Activated CD4-positive, alpha-beta T cell treated with anti-CD3 and anti-CD28 coated beads, Interleukin-2, amount 10 ng/mL, durations not matched to agents 7 days and 5 days (primary cell): Measurements from ENCODE around the gene RNF152. TPM values are rescaled to one million over a fixed set of nuclear protein-coding genes. Genes with fewer than 3 reads are reported as not detected.

ENCODE experiments used
- CTCF ChIA-PET: fragments of 350-600 bp; sonication (Branson Sonifier 250); formaldehyde crosslinking; loops from one replicate; lab custom pipeline; 2021; ENCODE audit warnings: antibody characterized with exemption; lab: Charles Lee
- POLR2A ChIA-PET: fragments of 350-600 bp; sonication (Branson Sonifier 250); formaldehyde crosslinking; loops from one replicate; lab custom pipeline; 2021; ENCODE audit warnings: antibody characterized with exemption; lab: Charles Lee
- DNase-seq: peaks from one replicate; pipeline ENCODE4 v3.0.0-alpha.2; 2020
- H3K27ac Mint-ChIP-seq: one replicate; pipeline ENCODE4 v1.8.0; 2021; ENCODE audit warnings: mild to moderate bottlenecking, moderate library complexity, mixed read lengths
- H3K27me3 Mint-ChIP-seq: one replicate; pipeline ENCODE4 v1.8.0; 2021; ENCODE audit warnings: mixed read lengths
- H3K36me3 Mint-ChIP-seq: one replicate; pipeline ENCODE4 v1.8.0; 2021; ENCODE audit warnings: low read depth, mixed read lengths
- H3K4me1 Mint-ChIP-seq: one replicate; pipeline ENCODE4 v1.8.0; 2021; ENCODE audit warnings: mixed read lengths
- H3K4me3 Mint-ChIP-seq: one replicate; pipeline ENCODE4 v1.8.0; 2021; ENCODE audit warnings: mild to moderate bottlenecking, moderate library complexity, mixed read lengths
- H3K9me3 Mint-ChIP-seq: one replicate; pipeline ENCODE4 v1.8.0; 2021; ENCODE audit warnings: mixed read lengths
- total RNA-seq, 2 experiments: library from RNA; stranded (reverse); gene quantifications; one replicate each; pipeline ENCODE4 v1.2.3, GENCODE V29; 2021

The RNF152 gene
- total RNA-seq, 2 experiments from 2014 or later: 0.17 to 0.50 TPM

- CTCF ChIA-PET: no interaction called here
- Mint-ChIP-seq H3K4me1 (no peaks in the 10 kb centered on the region), H3K4me3 (no peak overlapping the region), H3K9me3 (peaks cover 9% of the 10 kb centered on the region), H3K36me3 (no peaks in the 10 kb centered on the region), H3K27ac (no peak overlapping the region), H3K27me3 (no peaks in the 10 kb centered on the region)
- no peak for DNase-seq
- POLR2A ChIA-PET: no interaction called here
Observed at GRCh38 chr18:61772293-61772848, 120.4 kb downstream of the RNF152 start.

- ChIA-PET CTCF (no interaction called here), POLR2A (no interaction called here)
- H3K27me3 Mint-ChIP-seq: no peaks in the 10 kb centered on the region
- no peaks in the 10 kb centered on the region for H3K36me3 Mint-ChIP-seq
- H3K4me1 Mint-ChIP-seq: no peaks in the 10 kb centered on the region
- H3K27ac Mint-ChIP-seq: no peak overlapping the region
- peaks cover 9% of the 10 kb centered on the region for H3K9me3 Mint-ChIP-seq
- no peak overlapping the region for H3K4me3 Mint-ChIP-seq
- no peak for DNase-seq
Observed at GRCh38 chr18:61771861-61772260, 120.9 kb downstream of the RNF152 start.

GRCh38 chr18:61770279-61770678, 122.5 kb downstream of the RNF152 start:
- POLR2A ChIA-PET: no interaction called here
- Mint-ChIP-seq H3K9me3 (no peaks in the 10 kb centered on the region), H3K27ac (no peak overlapping the region), H3K27me3 (peaks cover 3% of the 10 kb centered on the region), H3K4me1 (no peaks in the 10 kb centered on the region), H3K4me3 (no peak overlapping the region), H3K36me3 (no peaks in the 10 kb centered on the region)
- no peak for DNase-seq
- CTCF ChIA-PET: no interaction called here

- Mint-ChIP-seq H3K4me3 (no peak overlapping the region), H3K4me1 (peaks cover 6% of the 10 kb centered on the region), H3K36me3 (no peaks in the 10 kb centered on the region), H3K9me3 (no peaks in the 10 kb centered on the region), H3K27me3 (peaks cover 20% of the 10 kb centered on the region), H3K27ac (no peak overlapping the region)
- ChIA-PET CTCF (interaction anchor here (0.6 kb wide), 1 partner anchor 54 kb away, joined by 3 read pairs; no protein-coding TSS in a partner anchor), POLR2A (no interaction called here)
- no peak for DNase-seq
Observed at GRCh38 chr18:61766266-61766884, 126.4 kb downstream of the RNF152 start.

GRCh38 chr18:61765097-61765496, 127.7 kb downstream of the RNF152 start:
- H3K4me3 Mint-ChIP-seq: no peak overlapping the region
- POLR2A ChIA-PET: no interaction called here
- no peaks in the 10 kb centered on the region for H3K36me3 Mint-ChIP-seq
- H3K4me1 Mint-ChIP-seq: peaks cover 6% of the 10 kb centered on the region
- H3K9me3 Mint-ChIP-seq: no peaks in the 10 kb centered on the region
- no peak overlapping the region for H3K27ac Mint-ChIP-seq
- CTCF ChIA-PET: no interaction called here
- peaks cover 25% of the 10 kb centered on the region for H3K27me3 Mint-ChIP-seq
- DNase-seq: no peak

- Mint-ChIP-seq H3K9me3 (no peaks in the 10 kb centered on the region), H3K4me3 (no peak overlapping the region), H3K27me3 (peaks cover 28% of the 10 kb centered on the region), H3K4me1 (peaks cover 6% of the 10 kb centered on the region), H3K27ac (no peak overlapping the region), H3K36me3 (no peaks in the 10 kb centered on the region)
- DNase-seq: no peak
- ChIA-PET CTCF (no interaction called here), POLR2A (no interaction called here)
Observed at GRCh38 chr18:61764381-61764780, 128.4 kb downstream of the RNF152 start.

GRCh38 chr18:61761875-61762274, 130.9 kb downstream of the RNF152 start:
- Mint-ChIP-seq H3K27me3 (peaks cover 30% of the 10 kb centered on the region), H3K4me1 (peaks cover 6% of the 10 kb centered on the region), H3K36me3 (no peaks in the 10 kb centered on the region), H3K27ac (no peak overlapping the region), H3K4me3 (no peak overlapping the region), H3K9me3 (no peaks in the 10 kb centered on the region)
- CTCF ChIA-PET: no interaction called here
- POLR2A ChIA-PET: no interaction called here
- DNase-seq: no peak
